Endothelial cell of hepatic sinusoid (primary cell): ENCODE measurements around the gene ABLIM3.

Experiments used
- in situ Hi-C: cut with HindIII; loops from 2 replicates; pipeline ENCODE4 v1.10.0; 2017; ENCODE audit warnings: low sequenced_read_pairs

Gene ABLIM3

DNA sequence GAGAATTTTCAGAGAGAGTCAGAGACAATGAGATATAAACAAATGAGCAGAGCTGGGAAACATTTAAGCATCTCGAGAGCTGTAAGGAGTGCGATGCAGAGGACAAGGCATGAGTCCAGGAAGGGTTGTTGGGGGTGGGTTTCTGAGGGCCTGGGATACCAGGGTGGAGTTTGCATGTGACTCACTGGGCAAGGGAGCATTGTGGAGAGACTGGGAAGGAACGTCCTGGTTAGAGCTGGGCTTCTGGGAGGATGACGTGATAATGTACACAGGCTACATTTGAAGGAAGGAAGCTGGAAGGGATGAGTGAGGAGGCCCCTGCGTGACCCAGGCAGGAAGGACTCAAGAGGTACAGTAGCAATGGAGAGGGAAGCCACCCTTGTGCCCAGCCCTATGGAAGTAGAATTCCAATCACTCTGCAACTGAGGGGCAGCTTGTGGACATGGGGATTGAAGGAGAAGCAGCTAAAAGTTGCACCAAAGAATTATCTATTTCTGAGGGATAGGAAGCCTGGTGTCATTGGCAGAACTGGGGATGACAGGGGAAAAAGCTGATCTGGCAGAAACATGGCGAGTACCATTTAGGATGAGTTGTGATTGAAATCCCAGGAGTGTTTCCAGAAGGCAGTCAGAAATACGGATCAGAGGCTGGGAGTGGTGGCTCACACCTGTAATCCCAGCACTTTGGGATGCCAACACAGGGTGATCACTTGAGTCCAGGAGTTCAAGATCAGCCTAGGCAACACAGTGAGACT lies 71.1 kb downstream of the ABLIM3 start:
- in situ Hi-C loops: no loop called here

- in situ Hi-C loops: no loop called here
These were observed 72.1 kb downstream of the ABLIM3 start for GRCh38 chr5:149213264-149213880.

DNA sequence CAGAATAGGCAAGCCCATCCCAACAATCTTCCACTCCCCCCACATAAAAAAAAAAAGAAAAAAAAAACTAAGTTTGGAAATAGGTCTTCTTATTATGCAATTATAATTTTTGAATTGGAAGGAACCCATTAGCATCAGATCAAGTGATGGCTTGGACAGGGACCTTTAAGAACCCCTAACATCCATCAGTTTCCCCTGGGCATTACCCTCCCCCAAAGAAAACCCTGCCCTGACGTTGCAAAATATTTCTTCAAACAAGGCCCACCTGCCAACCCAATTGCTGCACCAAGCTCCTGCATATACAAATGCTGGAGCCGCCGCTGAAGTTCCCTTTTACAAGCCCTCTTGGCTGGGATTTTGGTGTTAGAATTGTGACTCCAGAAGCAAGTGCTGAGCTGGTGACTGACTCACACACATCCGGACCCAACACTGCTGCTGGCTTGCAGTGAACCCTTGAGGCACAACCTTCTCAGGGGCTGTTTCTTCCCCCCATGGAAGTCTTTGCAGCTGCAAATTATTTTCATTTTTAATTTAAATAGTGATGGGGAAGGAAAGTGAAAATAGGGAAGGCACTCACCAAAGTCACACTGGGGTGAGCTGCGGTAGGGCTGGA lies 74.3 kb downstream of the ABLIM3 start:
- in situ Hi-C loops: no loop called here

- in situ Hi-C loops: no loop called here
These were observed 75.2 kb downstream of the ABLIM3 start for GRCh38 chr5:149216496-149216895.

GRCh38 chr5:149217096-149217802 lies 76.0 kb downstream of the ABLIM3 start:
- in situ Hi-C loops: no loop called here

GRCh38 chr5:149217803-149218155 lies 76.5 kb downstream of the ABLIM3 start:
- in situ Hi-C loops: no loop called here

GRCh38 chr5:149219584-149219983 lies 78.3 kb downstream of the ABLIM3 start:
- in situ Hi-C loops: no loop called here

DNA sequence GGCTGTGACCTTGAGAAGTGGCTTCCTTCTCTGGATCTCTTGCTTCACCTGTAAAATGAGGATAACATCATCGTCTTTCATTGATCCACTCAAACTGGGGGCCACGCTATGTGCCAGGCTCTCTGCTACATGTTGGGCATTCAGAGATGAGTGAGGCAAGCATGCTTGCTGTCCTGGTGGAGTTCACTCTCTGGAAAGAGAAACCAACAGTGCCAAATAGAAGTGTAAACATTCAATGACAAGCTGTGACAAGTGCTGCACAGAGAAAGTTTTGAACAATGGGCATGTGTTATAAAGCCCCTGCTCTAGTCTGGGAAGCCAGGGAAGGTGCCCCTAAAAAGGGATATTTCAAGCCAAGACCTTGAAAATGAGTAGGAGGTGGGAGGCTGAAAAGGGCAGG lies 79.5 kb downstream of the ABLIM3 start:
- in situ Hi-C loops: no loop called here

DNA sequence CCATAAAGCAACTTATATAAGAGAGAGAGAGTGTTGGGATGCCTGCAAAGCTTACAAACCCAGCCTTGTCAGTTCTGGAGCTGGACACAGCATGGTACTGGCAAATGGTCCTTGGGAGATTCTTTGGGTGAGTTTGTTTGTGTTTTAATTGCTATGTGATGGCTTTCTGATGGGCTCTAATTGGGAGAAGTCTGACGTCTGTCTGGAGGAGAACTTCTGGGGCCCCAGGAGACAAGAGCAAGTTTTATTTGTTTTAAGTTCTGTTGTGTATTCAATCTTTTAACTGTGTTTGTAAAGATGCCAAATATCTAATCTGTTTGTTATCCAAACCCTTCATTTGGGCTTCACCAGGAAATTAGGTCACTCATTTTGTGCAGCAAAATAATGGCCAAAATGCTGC lies 80.0 kb downstream of the ABLIM3 start:
- in situ Hi-C loops: no loop called here

DNA sequence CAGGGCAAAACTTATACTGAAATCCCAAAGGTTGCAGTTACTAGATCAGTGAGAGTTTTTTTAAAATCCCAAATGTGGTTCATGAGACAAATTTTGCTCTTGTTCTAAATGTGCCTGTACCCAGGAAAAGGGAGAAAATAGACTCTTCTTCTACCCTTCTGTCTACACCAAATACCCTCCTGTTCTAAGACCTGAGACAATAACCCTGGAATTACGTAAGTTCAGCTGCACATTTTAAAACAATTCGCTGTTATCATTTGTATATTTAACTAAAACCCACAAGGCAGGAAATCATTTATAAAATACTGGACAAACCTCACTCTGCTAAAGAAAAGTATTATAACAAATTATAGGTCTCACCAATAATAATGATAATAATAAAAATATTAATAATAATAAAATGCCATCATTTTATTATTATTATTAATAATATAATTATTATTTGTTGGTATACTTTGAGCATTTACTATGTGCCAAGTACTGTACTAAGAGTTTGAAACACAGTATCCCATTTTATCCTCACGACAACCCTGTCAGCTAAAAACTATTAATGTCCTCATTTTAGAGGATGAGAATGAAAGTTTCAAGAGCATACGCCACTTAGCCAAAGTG lies 80.5 kb downstream of the ABLIM3 start:
- in situ Hi-C loops: no loop called here

DNA sequence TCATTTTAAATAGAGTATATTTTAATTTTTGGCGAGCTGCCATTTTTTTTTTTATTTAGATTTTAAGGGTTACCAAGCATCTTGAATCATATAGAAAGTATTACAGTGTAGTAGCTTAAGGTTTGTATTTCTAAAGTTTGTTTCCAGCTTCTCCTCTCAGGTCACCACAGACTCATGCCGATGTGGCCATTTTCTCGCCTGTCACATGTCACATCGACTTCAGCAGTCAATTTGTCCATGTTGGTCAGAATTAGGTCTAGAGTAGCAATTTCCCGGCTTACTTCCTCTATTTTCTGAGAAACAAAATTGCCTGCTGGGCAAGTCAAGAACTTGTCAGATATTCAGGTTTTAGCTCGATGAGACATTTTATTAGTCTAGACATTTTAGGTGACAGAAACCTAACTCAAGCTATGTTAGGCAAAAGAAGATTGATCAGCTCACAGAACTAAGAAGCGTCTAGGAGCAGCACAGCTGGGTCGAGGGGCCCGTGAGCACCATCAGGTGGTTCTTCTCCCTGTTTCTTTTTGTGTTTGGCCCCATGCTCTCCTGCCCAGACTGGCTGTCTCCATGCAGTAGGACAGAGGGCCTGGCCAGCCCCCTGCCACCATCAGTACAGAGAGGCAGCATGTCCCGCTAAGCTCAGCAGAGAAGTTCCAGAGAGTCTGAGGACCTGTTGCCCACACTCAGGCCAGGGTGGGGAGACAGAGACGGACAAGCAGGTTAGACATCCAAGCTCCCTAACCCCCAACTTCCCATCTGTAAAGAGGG lies 82.0 kb downstream of the ABLIM3 start:
- in situ Hi-C loops: no loop called here

DNA sequence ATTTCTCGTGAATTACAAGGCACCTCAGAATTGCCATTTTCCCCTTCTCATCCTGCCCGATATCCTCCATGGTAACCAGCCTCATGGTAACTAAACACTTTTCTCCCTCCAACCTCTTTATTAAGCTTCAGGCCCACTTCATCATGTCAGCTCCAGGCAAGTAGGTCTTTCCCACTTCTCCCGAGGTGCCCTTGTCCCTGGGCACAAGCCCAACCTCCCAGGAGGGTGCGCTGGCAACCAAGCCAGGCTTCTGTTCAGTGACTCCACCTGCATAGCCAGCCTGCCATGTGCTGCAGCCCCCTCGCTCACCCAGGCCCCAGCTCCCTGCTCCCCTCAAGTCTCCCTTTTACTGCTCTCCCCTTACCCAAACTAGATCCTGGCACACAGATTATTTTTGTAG lies 83.0 kb downstream of the ABLIM3 start:
- in situ Hi-C loops: no loop called here

DNA sequence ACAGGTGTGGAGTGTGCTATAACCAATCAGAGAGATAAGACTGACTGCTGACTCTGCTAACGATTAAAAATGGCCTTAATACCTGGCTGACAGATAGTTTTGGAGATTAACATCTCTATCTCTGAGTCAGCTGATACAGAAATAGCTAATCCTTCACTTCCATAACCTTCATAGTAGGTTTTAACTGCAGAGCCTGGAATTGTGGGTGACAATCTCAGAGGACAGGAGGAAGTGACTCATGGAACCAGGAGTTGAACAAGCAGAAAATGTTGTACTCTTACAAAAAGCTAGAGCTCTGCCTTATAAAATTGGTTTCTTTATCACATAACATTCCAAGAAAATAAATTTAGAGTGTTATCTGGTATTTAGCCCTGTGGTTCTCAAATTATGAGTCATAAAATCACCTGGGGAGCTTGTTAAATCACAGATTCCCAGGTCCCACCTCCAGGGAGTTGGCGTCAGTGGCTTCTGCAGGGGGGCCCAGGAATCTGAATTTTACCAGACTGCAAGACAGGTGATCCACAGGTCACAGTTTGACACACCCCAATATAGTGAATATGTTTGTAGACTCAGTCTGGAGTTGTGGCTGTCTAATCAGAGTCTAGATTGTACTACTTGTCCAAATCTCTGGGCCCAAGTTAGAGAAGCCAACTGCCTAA lies 86.0 kb downstream of the ABLIM3 start:
- in situ Hi-C loops: no loop called here

DNA sequence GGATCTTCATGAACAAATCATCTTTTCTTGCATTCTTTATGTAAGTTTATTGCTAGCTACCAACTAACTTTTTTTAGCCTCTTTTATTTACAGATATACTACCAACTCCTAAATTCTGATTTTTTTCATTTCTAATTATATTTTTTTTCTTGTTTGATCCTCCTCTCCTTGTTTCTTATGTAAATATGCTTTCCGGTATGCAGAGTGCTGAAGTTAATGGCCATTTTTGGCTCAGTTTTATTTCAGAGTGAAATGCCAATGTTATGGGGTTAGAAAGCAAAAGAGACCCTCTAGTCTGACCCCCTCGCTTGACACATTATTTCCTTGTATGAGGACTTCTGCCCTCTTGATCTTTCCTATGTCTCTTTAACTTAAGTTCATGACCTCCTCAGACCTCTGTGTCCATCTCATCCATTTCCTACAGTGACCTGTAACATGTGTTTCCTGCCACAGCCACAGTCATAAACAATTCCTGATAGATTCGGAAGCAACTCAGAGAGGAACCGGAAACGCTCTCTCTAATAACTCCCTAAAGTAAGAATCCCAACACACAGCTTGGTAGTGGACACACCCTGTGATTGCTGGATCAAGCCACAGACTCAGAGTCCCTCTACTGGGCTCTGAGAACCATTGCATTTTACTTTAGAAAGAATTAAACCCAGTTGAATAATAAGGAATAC lies 87.5 kb downstream of the ABLIM3 start:
- in situ Hi-C loops: no loop called here

DNA sequence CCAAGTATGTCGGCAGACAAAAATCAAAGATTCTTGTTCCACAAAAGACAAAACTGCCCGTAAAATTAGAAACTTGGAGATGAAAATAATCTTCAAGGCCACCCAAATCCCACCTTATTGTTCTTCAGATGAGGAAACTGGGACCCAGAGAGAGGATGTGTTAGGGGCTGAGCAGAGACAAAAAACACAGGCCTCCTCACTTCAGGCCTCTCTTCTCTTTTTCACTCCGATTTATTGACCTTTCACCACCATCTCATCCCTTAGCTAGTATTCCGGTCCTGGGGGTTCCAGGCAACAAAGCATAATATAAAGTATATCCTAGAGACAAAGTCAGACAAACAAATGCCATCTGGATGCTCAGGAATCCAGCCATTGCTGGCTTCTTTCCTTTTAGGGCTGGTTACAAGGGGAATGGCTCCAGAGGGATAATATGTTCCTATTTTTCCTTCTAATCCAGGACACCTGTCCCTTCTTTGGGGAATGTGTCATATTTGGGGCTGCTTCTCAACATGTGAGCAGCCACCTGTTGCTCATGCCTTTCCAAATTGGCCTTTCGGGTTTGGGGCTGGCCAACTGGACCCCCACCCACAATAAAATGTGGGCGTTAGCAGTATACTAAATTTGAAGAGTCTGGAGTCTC lies 88.1 kb downstream of the ABLIM3 start:
- in situ Hi-C loops: no loop called here

- in situ Hi-C loops: no loop called here
These were observed 94.5 kb downstream of the ABLIM3 start for GRCh38 chr5:149235841-149236240.

DNA sequence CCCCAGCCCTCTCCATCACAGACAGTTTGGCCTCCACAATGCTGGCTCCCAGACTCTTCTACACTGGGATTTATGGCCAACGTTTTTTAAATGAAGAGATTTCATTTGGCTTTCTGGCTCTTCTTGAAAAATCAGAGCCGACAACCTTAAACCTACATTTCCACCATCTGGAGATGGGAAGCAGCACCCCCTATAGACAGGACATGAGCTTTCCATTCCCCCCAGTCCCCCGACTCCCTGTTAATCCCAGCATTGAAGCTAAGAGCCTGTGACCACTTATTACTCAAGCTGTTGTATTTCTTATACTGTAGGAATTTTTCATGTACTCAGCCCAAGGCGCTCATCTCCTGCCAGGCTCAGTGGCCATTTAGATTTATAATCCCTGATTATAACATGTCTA lies 96.4 kb downstream of the ABLIM3 start:
- in situ Hi-C loops: no loop called here

- in situ Hi-C loops: no loop called here
These were observed 97.2 kb downstream of the ABLIM3 start for GRCh38 chr5:149238540-149238939.

DNA sequence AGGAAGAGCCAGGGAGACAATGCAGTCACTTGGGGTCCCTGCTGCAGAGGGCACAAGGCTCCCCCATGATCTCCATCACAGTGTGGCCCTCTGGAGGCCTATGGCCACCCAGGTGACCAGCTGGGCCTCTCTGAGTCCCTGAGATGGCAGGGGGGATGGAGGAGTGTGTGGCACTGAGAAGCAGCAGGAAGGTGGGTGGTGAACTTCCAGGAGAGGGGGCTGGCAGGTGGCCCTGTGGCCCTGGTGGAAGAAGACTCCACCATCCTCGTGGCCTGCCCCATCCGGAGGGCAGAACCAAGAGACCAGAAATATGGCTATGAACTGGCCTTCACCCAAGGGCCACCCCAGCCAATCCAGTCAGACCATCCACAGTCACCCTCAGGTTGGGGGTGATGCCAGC lies 98.6 kb downstream of the ABLIM3 start:
- in situ Hi-C loops: no loop called here
